HuH-7.5 (cell line): ENCODE measurements around the gene MYLK.
"Not testable (repeated sequence)": the region's sequence is repeated elsewhere in the genome, so short reads cannot be mapped to it uniquely, and the experiment has no call there.

Experiments used
- DNase-seq: peaks from one replicate; pipeline ENCODE4 v3.0.0; 2011; ENCODE audit warnings: low spot score

MYLK gene

DNA sequence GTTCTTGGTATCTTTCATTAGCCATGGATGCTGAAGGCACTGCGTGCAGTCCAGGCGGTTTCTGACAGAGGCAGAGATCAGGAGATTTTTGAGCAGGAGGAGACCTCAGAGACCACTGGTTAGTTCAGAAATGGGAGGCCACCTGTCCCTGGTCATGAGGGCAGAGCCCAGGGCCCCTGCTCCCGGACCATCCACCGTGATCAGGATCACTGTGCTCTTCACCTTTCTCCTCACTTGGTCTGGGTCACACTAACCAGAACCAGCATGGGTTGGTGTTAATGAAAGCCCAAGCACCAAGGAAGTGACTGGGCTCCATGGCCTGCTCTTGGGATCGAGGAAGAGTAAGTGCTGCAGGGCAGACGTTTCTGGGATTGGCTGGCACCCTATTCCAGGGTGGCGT lies 257.3 kb downstream of the MYLK start:
- DNase-seq = no peak

DNA sequence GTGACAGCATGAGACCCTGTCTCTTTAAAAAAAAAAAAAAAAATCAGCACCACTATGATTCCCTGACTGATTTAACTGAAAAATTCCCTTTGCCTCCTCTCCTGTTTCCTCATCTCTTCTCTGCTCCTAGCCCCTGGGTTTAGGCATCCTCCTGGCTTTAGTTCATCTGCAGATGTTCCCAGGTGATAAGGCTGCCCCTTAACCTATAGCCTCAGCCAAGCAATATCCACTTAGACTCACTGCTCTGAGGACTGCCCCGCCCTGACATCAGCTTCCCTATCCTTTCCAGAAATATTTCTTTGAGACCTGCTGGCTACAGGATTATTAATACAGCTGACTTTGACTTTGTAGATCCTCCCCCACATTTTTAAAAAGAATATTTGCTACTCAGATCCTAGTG lies 259.8 kb downstream of the MYLK start:
- DNase-seq = no peak

DNA sequence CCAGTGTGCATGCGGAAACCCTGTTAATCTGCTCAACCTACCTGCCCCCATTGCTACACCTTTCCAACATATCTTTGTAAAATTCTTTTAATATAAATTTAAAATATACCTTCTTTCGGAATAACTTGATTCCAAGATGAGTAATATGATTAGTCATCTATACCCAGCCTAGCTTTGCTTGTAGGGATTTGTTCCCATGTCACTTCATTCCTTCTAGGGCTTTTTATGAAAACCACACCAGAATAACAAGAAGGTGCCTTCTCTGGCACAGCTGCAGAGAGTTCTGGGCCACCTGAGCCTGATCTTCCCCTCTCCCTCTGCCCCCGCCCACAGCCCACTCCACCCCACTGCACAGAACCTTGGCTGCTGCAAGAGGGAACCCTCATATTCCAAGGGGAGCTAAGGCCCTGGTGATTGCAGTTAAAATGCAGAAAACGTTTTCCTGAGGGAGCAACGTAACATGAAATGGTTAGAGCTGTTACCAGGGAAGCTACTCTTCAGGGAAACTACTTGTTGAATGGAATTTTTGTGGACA lies 260.7 kb downstream of the MYLK start:
- no peak for DNase-seq

DNA sequence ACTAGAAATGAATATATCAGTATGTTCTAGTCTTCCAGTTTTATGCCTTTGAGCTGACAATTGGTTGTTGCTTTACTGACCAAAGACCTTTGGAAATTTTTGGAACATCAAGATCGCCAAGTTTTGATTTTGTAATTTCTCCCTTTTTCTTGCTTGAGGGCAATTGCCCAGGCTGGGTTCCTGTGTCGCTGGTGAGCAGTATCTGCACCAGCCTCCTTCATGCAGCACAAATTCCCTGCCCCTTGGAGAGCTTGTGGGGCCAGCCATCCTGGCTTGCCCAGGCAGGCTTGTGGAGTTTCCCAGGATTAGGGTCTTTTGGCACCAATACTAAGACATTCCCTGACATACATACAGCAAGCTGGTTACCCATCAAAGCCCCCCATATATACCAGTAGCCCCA lies 261.4 kb downstream of the MYLK start:
- DNase-seq = no peak

DNA sequence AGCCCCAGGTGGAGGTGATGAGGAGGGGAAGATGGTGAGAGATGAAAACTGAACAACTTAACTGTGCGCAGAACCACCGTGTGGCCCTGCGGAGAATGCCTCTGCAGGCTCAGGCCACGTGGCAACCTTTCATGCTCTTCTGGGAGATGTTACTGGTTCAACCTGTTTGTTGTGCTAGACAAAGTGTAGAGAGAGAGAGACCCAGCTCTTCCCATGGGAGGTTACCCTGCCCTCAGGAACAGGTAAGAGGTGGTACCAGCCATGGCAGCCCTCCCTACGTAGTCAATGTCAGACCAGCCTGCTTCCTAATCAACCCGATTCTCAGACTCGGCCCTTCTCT lies 262.3 kb downstream of the MYLK start:
- no peak for DNase-seq

DNA sequence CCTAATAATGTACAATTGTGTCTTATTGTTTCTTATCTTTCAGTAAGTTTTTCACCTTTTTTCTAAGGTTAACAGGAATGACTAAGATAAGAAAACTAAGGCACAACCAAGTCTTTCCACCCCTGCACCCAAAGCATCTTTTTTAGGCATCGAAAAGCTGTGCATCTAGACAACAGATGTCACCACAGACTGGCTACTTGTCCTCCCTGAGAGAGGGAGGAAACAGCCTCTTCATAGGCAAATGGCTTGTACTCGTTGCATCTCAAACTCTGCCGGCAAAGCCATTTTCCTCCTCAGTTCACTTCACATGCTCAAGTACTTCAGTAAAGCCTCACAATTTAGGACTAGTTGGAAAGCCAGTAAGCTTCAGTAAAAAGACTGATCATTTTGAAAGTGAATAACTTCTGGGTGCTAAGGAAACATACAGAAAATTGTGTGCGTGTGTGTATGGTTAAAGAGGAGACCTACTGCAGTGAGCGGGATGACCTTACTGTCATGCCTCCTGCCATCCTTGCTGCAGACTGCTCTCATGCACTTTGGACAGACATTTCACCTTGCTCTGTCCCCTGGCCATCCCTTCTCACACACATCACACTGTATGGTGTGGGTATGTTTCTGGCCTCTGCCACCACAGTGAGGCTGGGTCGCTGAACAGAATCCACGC lies 262.8 kb downstream of the MYLK start:
- no peak for DNase-seq

DNA sequence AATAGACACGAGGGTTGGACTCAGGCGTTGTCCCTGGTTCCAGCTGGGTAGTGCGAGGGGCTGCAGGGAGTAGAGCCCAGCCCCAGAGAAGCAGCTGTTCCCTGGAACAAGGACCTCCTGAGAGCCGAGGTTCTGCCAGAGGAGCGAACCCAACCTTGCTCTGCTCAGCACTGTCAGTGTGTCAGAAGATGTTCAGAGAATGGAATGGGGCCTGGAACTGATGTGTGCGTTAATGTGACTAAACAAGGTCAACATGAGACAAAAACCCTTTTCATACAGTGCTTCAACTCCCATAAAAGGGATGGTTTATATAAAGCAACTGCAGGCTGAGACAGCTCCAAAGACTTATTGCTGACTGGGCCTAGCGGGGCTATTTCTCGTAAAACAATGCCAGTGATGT lies 263.8 kb downstream of the MYLK start:
- no peak for DNase-seq

DNA sequence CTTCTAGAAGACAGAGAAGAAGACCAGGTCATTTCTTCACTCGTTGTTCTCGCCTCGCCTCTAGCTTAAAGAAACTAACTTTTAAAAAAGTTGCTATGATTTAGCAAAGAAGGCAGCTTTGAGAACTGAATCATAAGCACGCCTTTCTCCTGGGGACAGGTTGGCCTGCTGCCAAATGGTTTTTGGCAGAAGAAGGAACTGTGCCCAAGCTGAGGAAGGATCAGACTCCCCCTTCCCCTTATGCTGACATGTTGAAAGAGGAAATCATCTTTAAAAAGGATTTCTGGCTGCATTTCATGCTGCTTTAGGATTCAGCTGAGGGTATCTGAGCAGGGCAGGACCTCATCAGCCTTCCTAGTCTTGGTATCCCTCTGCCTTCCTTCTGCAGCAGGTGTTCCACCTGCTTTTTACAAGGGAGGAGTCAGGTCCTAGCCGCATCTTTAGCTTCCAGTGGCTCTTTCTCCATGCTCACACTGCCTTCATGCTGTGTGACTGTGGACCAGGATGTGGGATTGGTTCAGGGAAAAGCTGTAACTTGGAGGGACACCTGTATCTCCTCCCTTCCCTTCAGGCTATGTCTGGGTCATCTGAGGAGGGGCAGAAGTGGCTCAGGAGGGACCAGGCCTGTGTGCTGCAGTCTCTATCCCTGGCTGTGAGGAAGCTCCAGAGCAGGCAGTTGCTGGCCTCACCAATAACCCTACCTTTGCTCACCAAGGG lies 265.2 kb downstream of the MYLK start:
- DNase-seq = no peak

DNA sequence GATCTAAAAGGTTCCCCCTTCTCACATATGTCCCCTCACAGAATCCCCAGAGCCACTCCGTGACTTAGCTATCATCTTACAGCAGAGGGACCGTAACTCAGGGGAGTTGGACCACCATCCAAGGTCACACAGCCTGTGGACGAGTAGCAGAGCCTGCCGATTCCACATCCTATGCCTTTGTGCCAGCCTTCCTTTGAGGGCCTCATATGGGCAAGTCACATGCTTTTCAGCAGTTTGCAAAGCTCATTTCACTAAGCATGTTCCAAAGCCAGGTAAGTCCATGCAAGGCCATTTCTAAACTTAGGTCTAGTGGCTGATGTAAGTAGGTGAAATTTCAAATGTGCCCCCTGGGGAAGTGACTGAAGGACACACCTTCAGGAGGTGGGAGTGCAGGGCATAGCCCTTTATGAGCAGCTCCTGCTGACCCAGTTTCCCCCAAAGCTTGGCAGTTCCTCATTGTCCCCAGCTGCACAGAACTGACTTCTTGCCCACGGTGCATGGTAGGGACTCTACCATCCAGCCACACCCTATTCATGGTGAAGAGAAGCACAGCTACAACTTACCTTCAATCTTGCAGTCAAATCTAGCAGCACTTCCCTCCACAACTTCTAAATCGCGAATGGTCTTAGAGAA lies 265.9 kb downstream of the MYLK start:
- no peak for DNase-seq

DNA sequence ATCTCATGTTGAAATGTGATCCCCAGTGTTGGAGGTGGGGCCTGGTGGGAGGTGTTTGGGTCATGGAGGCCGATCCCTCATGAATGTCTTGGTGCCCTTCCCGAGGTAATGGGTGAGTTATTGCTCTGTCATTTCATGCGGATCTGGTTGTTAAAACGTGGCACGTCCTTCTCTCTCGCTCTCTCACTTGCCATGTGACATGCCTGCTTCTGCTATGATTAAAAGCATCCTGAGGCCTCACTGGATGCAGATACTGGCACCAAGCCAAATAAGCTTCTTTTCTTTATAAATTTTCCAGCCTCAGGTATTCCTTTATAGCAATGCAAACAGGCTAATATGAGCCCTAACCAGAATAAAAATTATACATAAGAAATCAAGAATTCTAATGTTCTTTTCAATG lies 267.5 kb downstream of the MYLK start:
- DNase-seq = no peak

DNA sequence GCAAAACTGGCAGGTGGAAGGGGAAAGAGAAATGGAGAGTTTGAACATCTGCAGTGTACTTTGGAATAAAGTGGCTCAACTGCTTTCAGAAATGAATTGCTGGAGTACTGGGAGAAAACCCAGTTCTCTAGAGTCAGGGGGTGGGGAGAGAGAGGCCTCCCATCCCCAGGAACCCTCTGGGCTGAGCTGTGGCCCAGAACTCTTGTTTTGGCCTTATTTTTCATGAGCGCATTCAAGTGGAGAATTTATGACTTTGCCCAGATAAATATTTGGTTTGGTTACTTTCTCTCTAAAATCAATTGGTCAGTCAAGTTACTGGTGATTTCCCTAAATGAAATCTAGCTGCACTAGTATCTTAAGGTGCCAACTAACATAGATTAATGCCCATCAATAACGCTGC lies 270.6 kb downstream of the MYLK start:
- DNase-seq = no peak

DNA sequence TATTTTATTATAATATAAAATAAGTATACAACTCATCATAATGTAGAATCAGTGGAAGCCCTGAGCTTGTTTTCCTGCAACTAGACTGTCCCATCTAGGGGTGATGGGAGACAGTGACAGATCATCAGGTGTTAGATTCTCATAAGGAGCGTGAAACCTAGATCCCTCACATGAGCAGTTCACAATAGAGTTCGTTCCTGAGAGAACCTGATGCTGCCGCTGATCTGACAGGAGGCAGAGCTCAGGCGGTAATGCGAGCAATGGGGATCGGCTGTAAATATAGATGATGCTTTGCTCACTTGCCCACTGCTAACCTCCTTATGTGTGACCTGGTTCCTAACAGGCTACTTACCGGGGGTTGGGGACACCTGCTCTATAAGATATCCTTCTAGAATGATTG lies 272.5 kb downstream of the MYLK start:
- not testable (repeated sequence) for DNase-seq

DNA sequence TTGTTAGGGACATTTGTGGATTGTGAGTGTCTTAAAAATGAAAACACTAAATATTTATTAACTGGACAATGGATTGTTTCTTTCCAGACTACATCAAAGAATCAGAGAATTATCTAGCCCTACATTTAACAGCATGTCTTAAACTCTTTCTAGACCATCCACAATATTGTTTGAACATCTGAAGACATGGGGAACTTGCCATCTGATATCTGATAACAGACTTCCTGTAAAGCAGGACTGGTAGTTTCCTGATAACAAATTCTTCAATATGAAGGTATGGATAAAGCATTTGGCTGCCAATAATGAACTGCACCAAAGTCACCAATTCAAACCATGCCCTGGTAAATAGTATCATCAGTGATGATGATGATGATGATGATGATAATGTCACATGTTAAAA lies 273.1 kb downstream of the MYLK start:
- no peak for DNase-seq

DNA sequence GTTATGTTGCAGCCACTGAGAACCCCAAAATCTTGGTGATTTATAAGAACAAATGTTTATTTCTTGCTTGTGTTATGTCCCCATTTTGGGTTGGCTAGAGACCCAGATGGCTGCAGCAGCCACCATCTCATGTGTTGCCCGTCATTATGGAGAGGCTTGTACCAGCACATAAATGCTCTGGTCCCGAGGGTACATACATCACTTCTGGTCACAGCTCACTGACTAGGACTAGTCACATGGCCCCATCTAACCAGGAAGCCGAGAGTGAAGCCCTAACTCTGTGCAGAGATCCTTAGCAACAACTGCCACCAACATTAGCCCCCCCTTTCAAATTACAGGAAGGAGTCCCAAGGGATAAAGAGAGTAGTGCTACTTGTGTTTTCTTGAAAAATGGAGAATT lies 273.8 kb downstream of the MYLK start:
- no peak for DNase-seq

DNA sequence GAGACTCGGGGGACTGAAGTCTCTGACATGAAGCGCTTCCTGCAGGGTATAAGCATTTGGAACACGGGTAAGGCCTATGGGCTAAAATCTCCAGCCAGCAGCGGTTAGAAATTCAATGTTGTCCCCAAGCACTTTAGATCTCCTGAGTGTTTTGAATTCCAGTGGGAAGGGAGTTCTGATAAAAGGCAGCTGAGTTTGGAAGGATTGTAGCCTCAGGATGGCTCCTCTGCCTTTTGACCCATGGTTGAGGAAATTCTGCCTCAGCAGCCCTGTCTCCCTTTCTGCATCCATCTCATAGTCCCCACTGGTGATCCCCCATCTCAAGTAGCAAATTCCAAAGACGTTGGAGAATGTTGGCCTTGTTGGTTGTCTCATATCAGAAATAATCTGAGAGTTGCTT lies 275.1 kb downstream of the MYLK start:
- DNase-seq = no peak

DNA sequence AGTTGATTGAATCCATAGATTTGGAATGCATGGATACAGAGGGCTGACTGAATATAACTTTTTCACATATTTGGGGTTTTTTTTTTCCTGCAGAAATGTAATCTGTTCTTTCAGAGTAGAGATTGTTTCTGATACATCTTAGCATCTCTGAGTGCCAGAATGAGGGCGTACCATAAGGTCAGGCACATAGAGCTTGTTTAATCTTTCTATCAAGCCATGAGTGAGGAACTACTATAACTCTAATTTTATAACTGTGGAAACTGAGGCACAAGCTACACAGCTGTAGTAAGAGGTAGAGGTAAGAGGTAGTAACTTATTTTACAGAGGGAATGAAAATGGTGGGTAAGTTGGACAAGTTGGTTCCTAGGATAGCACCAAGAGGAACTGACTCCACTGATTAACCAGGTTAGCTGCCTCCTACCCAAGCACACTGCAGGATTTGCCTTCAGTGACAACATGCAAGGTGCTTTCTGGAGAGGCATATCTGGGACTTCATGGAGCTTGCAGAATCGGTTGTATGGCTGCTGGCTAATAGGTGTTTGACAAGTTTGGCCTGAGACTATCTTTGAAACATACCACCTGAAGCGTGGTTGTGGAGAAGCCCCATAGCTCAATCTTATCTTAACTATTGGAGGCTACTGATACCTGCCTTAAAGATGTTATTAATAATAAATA lies 275.7 kb downstream of the MYLK start:
- no peak for DNase-seq

DNA sequence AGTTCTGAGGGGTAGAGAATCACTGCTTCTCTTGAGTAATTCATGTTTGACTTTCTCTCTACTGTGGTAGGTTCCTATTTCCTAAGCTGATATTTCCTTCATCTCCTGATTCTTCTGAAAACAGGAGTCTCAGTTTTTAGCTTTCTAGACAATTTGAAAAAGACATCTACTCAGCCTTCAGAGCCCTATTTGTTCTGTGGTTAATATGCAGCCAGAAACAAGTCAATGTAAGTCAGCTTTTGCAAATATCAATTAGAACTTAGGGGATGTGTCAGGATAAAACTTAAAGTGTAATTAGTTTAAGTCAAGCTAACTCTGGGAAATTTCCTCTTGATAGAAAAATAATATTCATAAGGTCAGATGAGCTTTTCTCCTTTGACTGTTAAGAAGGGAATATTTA lies 277.6 kb downstream of the MYLK start:
- DNase-seq = no peak

DNA sequence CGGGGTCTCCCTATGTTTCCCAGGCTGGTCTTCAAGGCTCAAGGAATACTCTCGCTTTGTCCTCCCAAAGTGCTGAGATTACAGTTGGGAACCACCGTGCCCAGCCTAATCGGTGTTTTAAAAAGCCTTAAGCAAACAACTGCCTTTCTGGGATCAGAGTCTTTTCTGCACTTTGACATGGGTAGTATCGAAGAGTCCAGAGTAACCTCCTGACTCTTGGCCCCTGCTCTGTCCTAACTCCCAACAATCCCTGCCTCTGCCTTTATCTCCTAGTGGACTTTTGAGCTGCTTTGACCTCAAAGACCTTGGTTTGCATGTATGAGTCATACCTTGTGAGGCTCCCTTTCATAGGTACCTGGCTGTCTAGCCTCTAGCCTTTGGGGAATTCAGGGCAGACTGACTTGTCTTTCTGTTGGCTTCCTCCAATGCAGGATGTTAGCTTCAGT lies 278.3 kb downstream of the MYLK start:
- peak; percentile 42 for DNase-seq

DNA sequence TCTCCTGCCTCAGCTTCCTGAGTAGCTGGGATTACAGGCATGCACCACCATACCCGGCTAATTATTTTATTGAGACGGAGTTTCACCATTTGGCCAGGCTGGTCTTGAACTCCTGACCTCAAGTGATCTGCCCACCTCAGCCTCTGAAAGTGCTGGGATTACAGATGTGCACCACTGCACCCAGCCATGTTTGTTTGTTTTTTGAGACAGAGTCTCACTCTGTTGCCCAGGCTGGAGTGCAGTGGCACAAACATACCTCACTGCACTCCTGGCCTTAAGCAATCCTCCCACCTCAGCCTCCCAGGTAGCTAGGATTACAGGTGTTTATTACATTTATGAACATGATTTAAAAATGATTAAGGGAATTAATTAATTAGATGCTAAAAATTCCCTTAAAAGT lies 281.0 kb downstream of the MYLK start:
- DNase-seq = not testable (repeated sequence)

DNA sequence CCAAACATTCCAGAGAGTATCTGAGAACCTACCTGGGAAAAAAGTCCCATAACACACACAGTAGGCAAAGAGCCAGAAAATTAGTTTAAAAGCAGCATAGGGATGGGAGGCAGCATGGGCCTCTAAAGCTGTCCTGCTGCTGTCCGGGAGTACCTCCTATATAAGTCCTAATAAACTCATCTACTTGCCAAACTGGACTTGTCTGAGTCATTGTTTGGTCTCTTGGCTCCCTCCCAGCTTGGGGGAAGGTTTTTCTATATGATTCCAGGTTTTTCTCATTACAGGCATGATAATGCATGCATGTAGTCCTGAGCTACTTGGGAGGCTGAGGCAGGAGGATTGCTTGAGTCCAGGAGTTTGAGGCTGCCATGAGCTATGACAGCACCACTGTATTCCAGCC lies 281.8 kb downstream of the MYLK start:
- no peak for DNase-seq

DNA sequence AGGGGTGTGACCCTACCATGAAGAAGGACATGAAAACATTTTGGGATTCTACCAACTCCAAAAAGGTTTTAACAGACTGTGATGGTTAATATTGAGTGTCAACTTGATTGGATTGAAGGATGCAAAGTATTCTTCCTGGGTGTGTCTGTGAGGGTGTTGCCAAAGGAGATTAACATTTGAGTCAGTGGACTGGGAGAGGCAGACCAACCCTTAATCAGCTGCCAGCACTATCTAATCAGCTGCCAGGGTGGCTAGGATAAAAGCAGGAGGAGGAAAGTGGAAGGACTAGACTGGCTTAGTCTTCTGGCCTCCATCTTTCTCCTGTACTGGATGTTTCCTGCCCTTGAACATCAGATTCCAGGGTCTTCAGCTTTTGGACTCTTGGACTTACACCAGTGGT lies 283.3 kb downstream of the MYLK start:
- not testable (repeated sequence) for DNase-seq

DNA sequence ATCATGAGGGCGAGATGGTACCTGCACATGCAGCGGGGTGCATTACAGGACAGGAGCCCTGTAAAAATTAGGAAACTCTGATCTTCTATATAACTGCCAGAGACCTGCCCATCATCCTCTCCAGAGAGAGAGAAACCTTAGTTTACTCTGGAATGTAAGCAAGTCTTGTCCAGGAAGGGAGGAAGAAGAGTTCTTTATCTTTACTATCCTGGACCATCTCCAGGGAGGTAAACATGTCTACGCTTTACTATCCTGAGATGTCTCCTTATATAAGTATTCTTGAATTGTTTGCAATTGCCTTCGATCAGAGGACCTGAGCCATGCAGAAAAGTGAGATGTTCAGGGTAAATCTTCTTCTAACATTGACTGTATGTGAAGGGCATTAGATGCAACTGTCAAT lies 286.6 kb downstream of the MYLK start:
- DNase-seq = no peak
